ENCODE measurements around the gene RPP21. TPM values are rescaled to one million over a fixed set of nuclear protein-coding genes. Genes with fewer than 3 reads are reported as not detected.

The RPP21 gene
- total RNA-seq (2021; fragmentation: NEBNext Ultra II Directional; extraction: Animal tissue kit (Norgen Biotek cat#: 25700)), result 62.6 and 63.0 TPM in 2 replicates
- polyA plus RNA-seq (2011; rRNA removed), result 219 and 327 TPM in 2 replicates
- 175 TPM for polyA plus RNA-seq (2011; cell fraction: cytosol; rRNA removed)
- polyA plus RNA-seq (2011; cell fraction: nucleus; rRNA removed), result 191 TPM
- 68.2 to 121 TPM (median 110 TPM) in 4 replicates for polyA plus RNA-seq (2012, experiment 1 of 2)
- polyA plus RNA-seq (2012, experiment 2 of 2), result 312 TPM
- polyA plus RNA-seq (2013, experiment 1 of 2), result 163 TPM
- 144 TPM for polyA plus RNA-seq (2013, experiment 2 of 2)
- polyA minus RNA-seq (2011; rRNA and poly(A)+ RNA removed), result 12.0 and 15.1 TPM in 2 replicates
- polyA minus RNA-seq (2011; cell fraction: cytosol; rRNA and poly(A)+ RNA removed), result 16.0 TPM
- 22.2 TPM for polyA minus RNA-seq (2011; cell fraction: nucleus; rRNA and poly(A)+ RNA removed)
- long read RNA-seq, experiment 1, transcript RPP21-224 (5 exons, 525 nt), result major isoform, 41 of 71 reads
- long read RNA-seq, experiment 1, transcript RPP21-221 (4 exons, 594 nt), result minor isoform, 11 of 71 reads
- long read RNA-seq, experiment 1, transcript RPP21-223 (5 exons, 522 nt), result minor isoform, 5 of 71 reads
- long read RNA-seq, experiment 1, partial matches to known transcripts, result 7 of 71 reads
- long read RNA-seq, experiment 1, other reads (novel, unspliced or antisense), result 6 of 71 reads
- long read RNA-seq, experiment 2, partial matches to known transcripts, result 1 of 2 reads
- long read RNA-seq, experiment 2, other reads (novel, unspliced or antisense), result 0 of 2 reads

GRCh38 chr6:30344868-30345671 is at the start of gene RPP21:
RPP21 (plus strand) TSS chr6:30345156; CDS start chr6:30345172, 16 bp downstream.
- no peaks in the 10 kb centered on the region for H3K79me1 ChIP-seq (ENCODE audit: low read depth, low read length)
- peak within 1 kb of the TSS; percentile 98 for H4K8ac ChIP-seq (ENCODE audit: extremely low read depth, insufficient read depth, low read length)
- no peak within 1 kb of the TSS for H2BK12ac ChIP-seq (ENCODE audit: low read depth, low read length)
- H4K5ac ChIP-seq (ENCODE audit: insufficient read length, low read depth, low read length), result peak within 1 kb of the TSS; percentile 99
- H2BK20ac ChIP-seq (ENCODE audit: low read length), result no peak within 1 kb of the TSS
- H2BK120ac ChIP-seq (replicated peaks; ENCODE audit: low read depth, low read length), result no peak within 1 kb of the TSS
- peak within 1 kb of the TSS; percentile 69; the same call in 1 of the 2 replicates for H3K27ac ChIP-seq (ENCODE audit: low read depth, low read length)
- H3K4ac ChIP-seq (replicated peaks; ENCODE audit: insufficient read length, low read depth, low read length), result no peak within 1 kb of the TSS
- H3K4me1 ChIP-seq (replicated peaks in 1 of 4; ENCODE audit: control insufficient read depth in 3 of 4, insufficient read depth in 4 of 4, low read length in 3 of 4), result peaks cover 0 to 7% (median 0%) of the 10 kb centered on the region in 4 experiments; a peak in 1 of 7 replicates
- no peak within 1 kb of the TSS; the same call in 1 of the 2 replicates for H2AFZ ChIP-seq (ENCODE audit: low read length)
- peak within 1 kb of the TSS; percentile 61 for H4K91ac ChIP-seq (replicated peaks; ENCODE audit: insufficient read length, low read length)
- no peak within 1 kb of the TSS for H2AK5ac ChIP-seq (ENCODE audit: low read depth, low read length)
- CTCF ChIA-PET (ENCODE audit: partially characterized antibody), result interaction anchor here (0.8 kb wide), 1 partner anchor 126 kb away, joined by 3 read pairs; no protein-coding TSS in a partner anchor
- H2BK15ac ChIP-seq (ENCODE audit: low read length), result no peak within 1 kb of the TSS
- no peak within 1 kb of the TSS for H3K14ac ChIP-seq (ENCODE audit: insufficient read length)
- no peak for FAIRE-seq
- WGBS, 2 experiments (ENCODE audit: extremely low coverage in 1 of 2, insufficient coverage in 1 of 2, insufficient read length in 1 of 2, insufficient replicate concordance in 2 of 2, low coverage in 1 of 2, low lambda C conversion rate in 2 of 2, missing lambda C conversion rate in 1 of 2), result 5% methylated on average over 40 of the region's 64 CpGs; no CpG with 5 or more reads in 1 of the 2 experiments
- H3K9ac ChIP-seq (replicated peaks in 1 of 4; ENCODE audit: extremely low read depth in 1 of 4, low read depth in 3 of 4, low read length in 3 of 4), result peak within 1 kb of the TSS; percentile 85 to 92 (median 92)
- H3K27me3 ChIP-seq (replicated peaks in 1 of 4; ENCODE audit: control insufficient read depth in 3 of 4, extremely low read depth in 1 of 4, insufficient read depth in 3 of 4, low read length in 3 of 4), result no peaks in the 10 kb centered on the region
- no peaks in the 10 kb centered on the region for H3K9me3 ChIP-seq (ENCODE audit: insufficient read depth in 2 of 2, low read depth in 1 of 2, low read length in 1 of 2)
- H3K23ac ChIP-seq (ENCODE audit: insufficient read length), result no peak within 1 kb of the TSS
- peak within 1 kb of the TSS; percentile 97 for H3K18ac ChIP-seq (ENCODE audit: extremely low read depth, low read length)
- POLR2A ChIA-PET (ENCODE audit: partially characterized antibody), result interaction anchor here (0.7 to 2.4 kb wide), 4 partner anchors 13 to 19 kb away, joined by 3 to 16 read pairs (median 4); partner anchors contain the start of gene TRIM39
- peaks cover 4 to 24% (median 13%) of the 10 kb centered on the region in 4 experiments for H3K36me3 ChIP-seq (ENCODE audit: control insufficient read depth in 2 of 4, insufficient read depth in 4 of 4, low read length in 3 of 4)
- H3K56ac ChIP-seq (replicated peaks; ENCODE audit: insufficient read length, low read depth, low read length), result no peak within 1 kb of the TSS
- peaks cover 2 to 3% of the 10 kb centered on the region in 2 experiments for H4K20me1 ChIP-seq (replicated peaks in 1 of 2; ENCODE audit: control insufficient read depth in 1 of 2, insufficient read depth in 2 of 2, low read length in 2 of 2)
- peak within 1 kb of the TSS; percentile 34 to 66 for H3K4me2 ChIP-seq (ENCODE audit: insufficient read depth in 1 of 2, low read depth in 2 of 2, low read length in 2 of 2)
- peak in 1 of 2 experiments; percentile 93 for DNase-seq (ENCODE audit: low read depth in 1 of 2, low spot score in 2 of 2)
- H3K4me3 ChIP-seq (ENCODE audit: extremely low read depth in 1 of 4, insufficient read depth in 2 of 4, low read depth in 3 of 4, low read length in 4 of 4), result peak within 1 kb of the TSS; percentile 79 to 92 (median 84)
- H2BK5ac ChIP-seq (ENCODE audit: low read depth, low read length), result peak within 1 kb of the TSS; percentile 86
- no peaks in the 10 kb centered on the region for H3K23me2 ChIP-seq (ENCODE audit: low read depth, low read length)
- peaks cover 0 to 7% of the 10 kb centered on the region in 2 experiments; a peak in 2 of 4 replicates for H3K79me2 ChIP-seq (ENCODE audit: control insufficient read depth in 1 of 2, insufficient read depth in 2 of 2, low read length in 2 of 2)
- no peak for TF ChIP-seq BACH1 (IDR thresholded peaks at IDR 0.05; ENCODE audit: low read length)
- TF ChIP-seq NRF1 (IDR thresholded peaks at IDR 0.05; ENCODE audit: low read depth, low read length), result no peak
- TF ChIP-seq CBX8 (IDR thresholded peaks at IDR 0.05; ENCODE audit: borderline replicate concordance, low read depth, low read length), result no peak
- no peak for TF ChIP-seq CBX5 (IDR thresholded peaks at IDR 0.05; ENCODE audit: low read depth, low read length)
- no peak for TF ChIP-seq SAP30 (IDR thresholded peaks at IDR 0.05; ENCODE audit: insufficient read depth, insufficient replicate concordance, low read length)
- TF ChIP-seq, protein P1, sequence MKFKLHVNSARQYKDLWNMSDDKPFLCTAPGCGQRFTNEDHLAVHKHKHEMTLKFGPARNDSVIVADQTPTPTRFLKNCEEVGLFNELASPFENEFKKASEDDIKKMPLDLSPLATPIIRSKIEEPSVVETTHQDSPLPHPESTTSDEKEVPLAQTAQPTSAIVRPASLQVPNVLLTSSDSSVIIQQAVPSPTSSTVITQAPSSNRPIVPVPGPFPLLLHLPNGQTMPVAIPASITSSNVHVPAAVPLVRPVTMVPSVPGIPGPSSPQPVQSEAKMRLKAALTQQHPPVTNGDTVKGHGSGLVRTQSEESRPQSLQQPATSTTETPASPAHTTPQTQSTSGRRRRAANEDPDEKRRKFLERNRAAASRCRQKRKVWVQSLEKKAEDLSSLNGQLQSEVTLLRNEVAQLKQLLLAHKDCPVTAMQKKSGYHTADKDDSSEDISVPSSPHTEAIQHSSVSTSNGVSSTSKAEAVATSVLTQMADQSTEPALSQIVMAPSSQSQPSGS (IDR thresholded peaks at IDR 0.05; ENCODE audit: low read length), result no peak

Measured in H1 (cell line).